Esophagus squamous epithelium (tissue), 5 donors: ENCODE data around the gene MRPS34. TPM values are rescaled to one million over a fixed set of nuclear protein-coding genes. Genes with fewer than 3 reads are reported as not detected.

ENCODE experiments used
- DNase-seq: peaks from one replicate; lab custom pipeline; 2025; lab: John Stamatoyannopoulos, UW
- H3K27ac ChIP-seq, 4 donors: fragments of 200-600 bp; sonication (generic); one replicate each; pipeline ENCODE4 v1.5.1; 2016 to 2019; ENCODE audit warnings: mild to moderate bottlenecking in 1 of 4
- H3K27me3 ChIP-seq, 4 donors: fragments of 200-600 bp; sonication (generic); 1 replicate in 3 of 4; 2 replicates in 1 of 4; pipeline versions ENCODE4 v1.5.1 to v1.6.0; 2017 to 2021; ENCODE audit warnings: antibody characterized with exemption in 1 of 4
- H3K36me3 ChIP-seq, 3 donors: fragments of 200-600 bp; sonication (generic); one replicate each; pipeline ENCODE4 v1.5.1; 2016 to 2019
- H3K4me1 ChIP-seq, 3 donors: fragments of 200-600 bp; sonication (generic); one replicate each; pipeline ENCODE4 v1.5.1; 2017 to 2019
- H3K4me3 ChIP-seq, 4 donors: fragments of 200-600 bp; sonication (generic); 1 replicate in 3 of 4; 2 replicates in 1 of 4; pipeline ENCODE4 v1.5.1; 2016 to 2019; ENCODE audit warnings: mild to moderate bottlenecking in 2 of 4, moderate library complexity in 1 of 4
- H3K9me3 ChIP-seq, 3 donors: fragments of 200-600 bp; sonication (generic); one replicate each; pipeline ENCODE4 v1.5.1; 2016 to 2019
- CTCF ChIP-seq, 6 experiments: fragments of 450-650 bp in 4 of 6; fragments of 200-600 bp in 2 of 6; sonication (generic) in 2 of 6; IDR thresholded peaks; one replicate each; pipeline ENCODE4 v1.5.1; 2016 to 2019; ENCODE audit warnings: antibody characterized with exemption in 6 of 6, mild to moderate bottlenecking in 4 of 6, moderate library complexity in 4 of 6
- POLR2A ChIP-seq, 4 donors: fragments of 450-650 bp; IDR thresholded peaks; one replicate each; pipeline ENCODE4 v1.6.1; 2017; ENCODE audit warnings: antibody characterized with exemption in 4 of 4, mild to moderate bottlenecking in 4 of 4, moderate library complexity in 3 of 4
- WGBS, 2 donors: methylation state at CpG; one replicate each; pipeline ENCODE4 v1.1.5; 2018; 5-methylcytosine and 5-hydroxymethylcytosine counted together
- intact Hi-C: fragments of 100-400 bp; cut with DNase I; formaldehyde crosslinking; loops from one replicate; pipeline ENCODE4 v1.15.0; 2022
- total RNA-seq, 4 donors: library from RNA; depleted of rRNA; stranded (reverse); fragments of >200 nt; gene quantifications; one replicate each; pipeline ENCODE4 v1.1.0, GENCODE V29; 2016
- donor health status: DM: yes; HTN: yes; CAD: no.

The MRPS34 gene
- total RNA-seq, 4 donors from 2014 or later: 89.5 to 158 (median 114) TPM

GRCh38 chr16:1772362-1772907 is 499 bp downstream of the MRPS34 start, which contains the start of gene EME2:
TSS of gene EME2 (plus strand) at chr16:1772810. CDS start at chr16:1773228, 418 bp downstream.
- DNase-seq: no peak
- Histone ChIP-seq H3K27me3 (no peaks in the 10 kb centered on the region), H3K4me3 (peak within 1 kb of the TSS; percentile 69 to 98 (median 84)), H3K9me3 (no peaks in the 10 kb centered on the region), H3K4me1 (peaks cover 27 to 81% (median 38%) of the 10 kb centered on the region in 3 donors), H3K27ac (peak within 1 kb of the TSS; percentile 91 to 98 (median 95)), H3K36me3 (peaks cover 10 to 54% (median 37%) of the 10 kb centered on the region in 3 donors)
- intact Hi-C loops: no loop called here
- WGBS, 2 donors: 0 to 1% methylated on average over 3 to 20 of the region's 53 CpGs
- TF ChIP-seq CTCF (IDR thresholded peaks at IDR 0.05): no peak
- TF ChIP-seq POLR2A (IDR thresholded peaks at IDR 0.05): no peak

GRCh38 chr16:1771864-1772361 is 1.0 kb downstream of the MRPS34 start:
- Histone ChIP-seq H3K9me3 (no peaks in the 10 kb centered on the region), H3K27ac (peak overlapping the region; percentile 91 to 98 (median 95)), H3K36me3 (peaks cover 15 to 54% (median 33%) of the 10 kb centered on the region in 3 donors), H3K4me1 (peaks cover 27 to 78% (median 38%) of the 10 kb centered on the region in 3 donors), H3K27me3 (no peaks in the 10 kb centered on the region), H3K4me3 (peak overlapping the region; percentile 69 to 98 (median 84))
- no peak for DNase-seq
- no peak for TF ChIP-seq POLR2A (IDR thresholded peaks at IDR 0.05)
- TF ChIP-seq CTCF (IDR thresholded peaks at IDR 0.05): no peak
- intact Hi-C loops: no loop called here
- WGBS, 2 donors: 7 to 13% methylated on average over 3 to 13 of the region's 22 CpGs

- peak in 1 of 4 donors; percentile 6 for TF ChIP-seq POLR2A (IDR thresholded peaks at IDR 0.05)
- no peak for TF ChIP-seq CTCF (IDR thresholded peaks at IDR 0.05)
- Histone ChIP-seq H3K27ac (peak within 1 kb of the TSS; percentile 91 to 98 (median 95)), H3K4me1 (peaks cover 27 to 78% (median 38%) of the 10 kb centered on the region in 3 donors), H3K36me3 (peaks cover 21 to 54% (median 27%) of the 10 kb centered on the region in 3 donors), H3K4me3 (peak within 1 kb of the TSS; percentile 69 to 98 (median 84)), H3K27me3 (no peaks in the 10 kb centered on the region), H3K9me3 (no peaks in the 10 kb centered on the region)
- intact Hi-C loops: no loop called here
- DNase-seq: no peak
- 0% methylated on average over 12 of the region's 79 CpGs; no CpG with 5 or more reads in 1 of the 2 donors for WGBS, 2 donors
Measured at GRCh38 chr16:1771188-1771863, 1.6 kb downstream of the MRPS34 start, which contains the start of gene NME3. TSS of gene NME3 (minus strand) at chr16:1771543. CDS start at chr16:1771534, 9 bp downstream.

GRCh38 chr16:1770328-1771187 is 2.4 kb downstream of the MRPS34 start:
- Histone ChIP-seq H3K4me1 (peaks cover 27 to 73% (median 38%) of the 10 kb centered on the region in 3 donors), H3K4me3 (peak overlapping the region; percentile 69 to 98 (median 84)), H3K9me3 (no peaks in the 10 kb centered on the region), H3K27ac (peak overlapping the region; percentile 91 to 98 (median 95)), H3K36me3 (peaks cover 26 to 54% (median 27%) of the 10 kb centered on the region in 3 donors), H3K27me3 (no peaks in the 10 kb centered on the region)
- DNase-seq: no peak
- 7% methylated on average over 13 of the region's 81 CpGs; no CpG with 5 or more reads in 1 of the 2 donors for WGBS, 2 donors
- no peak for TF ChIP-seq CTCF (IDR thresholded peaks at IDR 0.05)
- TF ChIP-seq POLR2A (IDR thresholded peaks at IDR 0.05): peak in 2 of 4 donors; percentile 16 to 23
- intact Hi-C loops: no loop called here
